ENCODE data around the gene BEST4. TPM values are rescaled to one million over a fixed set of nuclear protein-coding genes. Genes with fewer than 3 reads are reported as not detected.

BEST4 gene
- total and polyA plus RNA-seq, 2 of the 13 experiments (the other 11 are each of a cell fraction or from before 2014, with no cell fraction given), result 0.77 to 1.4 TPM

DNA sequence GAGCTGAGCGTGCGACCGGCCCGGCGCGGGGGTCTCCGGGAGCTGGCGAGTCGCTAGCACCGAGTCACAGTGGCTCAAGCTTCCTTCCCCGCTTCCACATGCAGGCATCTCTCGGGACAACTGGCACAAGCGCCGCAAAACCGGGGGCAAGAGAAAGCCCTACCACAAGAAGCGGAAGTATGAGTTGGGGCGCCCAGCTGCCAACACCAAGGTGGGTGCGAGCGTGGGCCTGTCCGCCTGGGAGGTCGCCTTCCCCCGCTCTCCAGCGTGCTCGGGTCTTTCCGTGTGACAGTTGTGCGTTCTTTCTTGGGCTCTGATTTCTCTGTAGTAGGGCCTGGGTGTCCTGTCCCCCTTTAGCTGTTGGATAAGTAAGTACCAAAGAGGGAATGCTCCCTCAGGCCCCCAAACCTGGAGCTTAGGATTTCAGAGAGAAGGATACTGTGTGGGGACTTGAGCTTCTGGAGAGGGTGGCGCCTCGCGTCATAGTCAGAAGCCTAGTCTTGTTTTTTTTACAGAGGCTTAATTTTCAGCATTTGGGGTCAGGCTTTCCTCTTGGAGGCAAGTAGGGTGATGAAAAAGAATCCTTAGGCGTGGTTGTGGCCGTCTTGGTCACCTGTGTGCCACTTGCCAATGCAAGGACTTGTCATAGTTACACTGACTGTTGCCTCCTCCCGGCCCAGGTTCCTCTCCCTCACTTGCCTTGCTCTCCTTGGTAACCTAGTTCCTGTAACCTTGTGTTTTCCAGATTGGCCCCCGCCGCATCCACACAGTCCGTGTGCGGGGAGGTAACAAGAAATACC, 11.8 kb downstream of the BEST4 start (continued):
- TF ChIP-seq, protein P1, sequence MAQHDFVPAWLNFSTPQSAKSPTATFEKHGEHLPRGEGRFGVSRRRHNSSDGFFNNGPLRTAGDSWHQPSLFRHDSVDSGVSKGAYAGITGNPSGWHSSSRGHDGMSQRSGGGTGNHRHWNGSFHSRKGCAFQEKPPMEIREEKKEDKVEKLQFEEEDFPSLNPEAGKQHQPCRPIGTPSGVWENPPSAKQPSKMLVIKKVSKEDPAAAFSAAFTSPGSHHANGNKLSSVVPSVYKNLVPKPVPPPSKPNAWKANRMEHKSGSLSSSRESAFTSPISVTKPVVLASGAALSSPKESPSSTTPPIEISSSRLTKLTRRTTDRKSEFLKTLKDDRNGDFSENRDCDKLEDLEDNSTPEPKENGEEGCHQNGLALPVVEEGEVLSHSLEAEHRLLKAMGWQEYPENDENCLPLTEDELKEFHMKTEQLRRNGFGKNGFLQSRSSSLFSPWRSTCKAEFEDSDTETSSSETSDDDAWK (CRISPR knock-in tag; IDR thresholded peaks at IDR 0.05), result no peak
- TF ChIP-seq, protein P2, sequence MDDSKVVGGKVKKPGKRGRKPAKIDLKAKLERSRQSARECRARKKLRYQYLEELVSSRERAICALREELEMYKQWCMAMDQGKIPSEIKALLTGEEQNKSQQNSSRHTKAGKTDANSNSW (CRISPR knock-in tag; IDR thresholded peaks at IDR 0.05; ENCODE audit: borderline replicate concordance), result no peak
- TF ChIP-seq, protein P3, sequence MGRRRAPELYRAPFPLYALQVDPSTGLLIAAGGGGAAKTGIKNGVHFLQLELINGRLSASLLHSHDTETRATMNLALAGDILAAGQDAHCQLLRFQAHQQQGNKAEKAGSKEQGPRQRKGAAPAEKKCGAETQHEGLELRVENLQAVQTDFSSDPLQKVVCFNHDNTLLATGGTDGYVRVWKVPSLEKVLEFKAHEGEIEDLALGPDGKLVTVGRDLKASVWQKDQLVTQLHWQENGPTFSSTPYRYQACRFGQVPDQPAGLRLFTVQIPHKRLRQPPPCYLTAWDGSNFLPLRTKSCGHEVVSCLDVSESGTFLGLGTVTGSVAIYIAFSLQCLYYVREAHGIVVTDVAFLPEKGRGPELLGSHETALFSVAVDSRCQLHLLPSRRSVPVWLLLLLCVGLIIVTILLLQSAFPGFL (CRISPR knock-in tag; IDR thresholded peaks at IDR 0.05), result no peak
- TF ChIP-seq, protein P4, sequence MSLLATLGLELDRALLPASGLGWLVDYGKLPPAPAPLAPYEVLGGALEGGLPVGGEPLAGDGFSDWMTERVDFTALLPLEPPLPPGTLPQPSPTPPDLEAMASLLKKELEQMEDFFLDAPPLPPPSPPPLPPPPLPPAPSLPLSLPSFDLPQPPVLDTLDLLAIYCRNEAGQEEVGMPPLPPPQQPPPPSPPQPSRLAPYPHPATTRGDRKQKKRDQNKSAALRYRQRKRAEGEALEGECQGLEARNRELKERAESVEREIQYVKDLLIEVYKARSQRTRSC (CRISPR knock-in tag; IDR thresholded peaks at IDR 0.05; ENCODE audit: low read depth), result no peak
- TF ChIP-seq SMAD9 (CRISPR knock-in tag; IDR thresholded peaks at IDR 0.05) (no peak; the same call in 1 of the 2 replicates), ZNF317 (CRISPR knock-in tag; IDR thresholded peaks at IDR 0.05) (no peak), ARNT2 (CRISPR knock-in tag; IDR thresholded peaks at IDR 0.05; ENCODE audit: low read depth) (no peak), ZNF292 (CRISPR knock-in tag; IDR thresholded peaks at IDR 0.05; ENCODE audit: borderline replicate concordance, low read depth) (no peak), SRSF1 (optimal IDR thresholded peaks at IDR 0.05; ENCODE audit: low read depth, low read length) (no peak), ZFP90 (CRISPR knock-in tag; IDR thresholded peaks at IDR 0.05; ENCODE audit: borderline replicate concordance) (no peak), GATAD2A (CRISPR knock-in tag; IDR thresholded peaks at IDR 0.05) (no peak)
- TF ChIP-seq, protein P5, sequence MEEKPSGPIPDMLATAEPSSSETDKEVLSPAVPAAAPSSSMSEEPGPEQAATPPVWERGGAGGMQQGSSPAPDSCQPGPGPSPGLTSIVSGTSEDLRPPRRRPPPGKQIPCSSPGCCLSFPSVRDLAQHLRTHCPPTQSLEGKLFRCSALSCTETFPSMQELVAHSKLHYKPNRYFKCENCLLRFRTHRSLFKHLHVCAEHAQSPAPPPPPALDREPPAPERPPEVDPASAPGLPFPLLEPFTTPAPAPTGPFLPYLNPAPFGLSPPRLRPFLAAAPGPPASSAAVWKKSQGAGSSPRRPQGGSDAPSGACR (CRISPR knock-in tag; IDR thresholded peaks at IDR 0.05), result no peak
- TF ChIP-seq, protein P6, sequence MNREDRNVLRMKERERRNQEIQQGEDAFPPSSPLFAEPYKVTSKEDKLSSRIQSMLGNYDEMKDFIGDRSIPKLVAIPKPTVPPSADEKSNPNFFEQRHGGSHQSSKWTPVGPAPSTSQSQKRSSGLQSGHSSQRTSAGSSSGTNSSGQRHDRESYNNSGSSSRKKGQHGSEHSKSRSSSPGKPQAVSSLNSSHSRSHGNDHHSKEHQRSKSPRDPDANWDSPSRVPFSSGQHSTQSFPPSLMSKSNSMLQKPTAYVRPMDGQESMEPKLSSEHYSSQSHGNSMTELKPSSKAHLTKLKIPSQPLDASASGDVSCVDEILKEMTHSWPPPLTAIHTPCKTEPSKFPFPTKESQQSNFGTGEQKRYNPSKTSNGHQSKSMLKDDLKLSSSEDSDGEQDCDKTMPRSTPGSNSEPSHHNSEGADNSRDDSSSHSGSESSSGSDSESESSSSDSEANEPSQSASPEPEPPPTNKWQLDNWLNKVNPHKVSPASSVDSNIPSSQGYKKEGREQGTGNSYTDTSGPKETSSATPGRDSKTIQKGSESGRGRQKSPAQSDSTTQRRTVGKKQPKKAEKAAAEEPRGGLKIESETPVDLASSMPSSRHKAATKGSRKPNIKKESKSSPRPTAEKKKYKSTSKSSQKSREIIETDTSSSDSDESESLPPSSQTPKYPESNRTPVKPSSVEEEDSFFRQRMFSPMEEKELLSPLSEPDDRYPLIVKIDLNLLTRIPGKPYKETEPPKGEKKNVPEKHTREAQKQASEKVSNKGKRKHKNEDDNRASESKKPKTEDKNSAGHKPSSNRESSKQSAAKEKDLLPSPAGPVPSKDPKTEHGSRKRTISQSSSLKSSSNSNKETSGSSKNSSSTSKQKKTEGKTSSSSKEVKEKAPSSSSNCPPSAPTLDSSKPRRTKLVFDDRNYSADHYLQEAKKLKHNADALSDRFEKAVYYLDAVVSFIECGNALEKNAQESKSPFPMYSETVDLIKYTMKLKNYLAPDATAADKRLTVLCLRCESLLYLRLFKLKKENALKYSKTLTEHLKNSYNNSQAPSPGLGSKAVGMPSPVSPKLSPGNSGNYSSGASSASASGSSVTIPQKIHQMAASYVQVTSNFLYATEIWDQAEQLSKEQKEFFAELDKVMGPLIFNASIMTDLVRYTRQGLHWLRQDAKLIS (CRISPR knock-in tag; IDR thresholded peaks at IDR 0.05), result no peak
- TF ChIP-seq, protein P7, sequence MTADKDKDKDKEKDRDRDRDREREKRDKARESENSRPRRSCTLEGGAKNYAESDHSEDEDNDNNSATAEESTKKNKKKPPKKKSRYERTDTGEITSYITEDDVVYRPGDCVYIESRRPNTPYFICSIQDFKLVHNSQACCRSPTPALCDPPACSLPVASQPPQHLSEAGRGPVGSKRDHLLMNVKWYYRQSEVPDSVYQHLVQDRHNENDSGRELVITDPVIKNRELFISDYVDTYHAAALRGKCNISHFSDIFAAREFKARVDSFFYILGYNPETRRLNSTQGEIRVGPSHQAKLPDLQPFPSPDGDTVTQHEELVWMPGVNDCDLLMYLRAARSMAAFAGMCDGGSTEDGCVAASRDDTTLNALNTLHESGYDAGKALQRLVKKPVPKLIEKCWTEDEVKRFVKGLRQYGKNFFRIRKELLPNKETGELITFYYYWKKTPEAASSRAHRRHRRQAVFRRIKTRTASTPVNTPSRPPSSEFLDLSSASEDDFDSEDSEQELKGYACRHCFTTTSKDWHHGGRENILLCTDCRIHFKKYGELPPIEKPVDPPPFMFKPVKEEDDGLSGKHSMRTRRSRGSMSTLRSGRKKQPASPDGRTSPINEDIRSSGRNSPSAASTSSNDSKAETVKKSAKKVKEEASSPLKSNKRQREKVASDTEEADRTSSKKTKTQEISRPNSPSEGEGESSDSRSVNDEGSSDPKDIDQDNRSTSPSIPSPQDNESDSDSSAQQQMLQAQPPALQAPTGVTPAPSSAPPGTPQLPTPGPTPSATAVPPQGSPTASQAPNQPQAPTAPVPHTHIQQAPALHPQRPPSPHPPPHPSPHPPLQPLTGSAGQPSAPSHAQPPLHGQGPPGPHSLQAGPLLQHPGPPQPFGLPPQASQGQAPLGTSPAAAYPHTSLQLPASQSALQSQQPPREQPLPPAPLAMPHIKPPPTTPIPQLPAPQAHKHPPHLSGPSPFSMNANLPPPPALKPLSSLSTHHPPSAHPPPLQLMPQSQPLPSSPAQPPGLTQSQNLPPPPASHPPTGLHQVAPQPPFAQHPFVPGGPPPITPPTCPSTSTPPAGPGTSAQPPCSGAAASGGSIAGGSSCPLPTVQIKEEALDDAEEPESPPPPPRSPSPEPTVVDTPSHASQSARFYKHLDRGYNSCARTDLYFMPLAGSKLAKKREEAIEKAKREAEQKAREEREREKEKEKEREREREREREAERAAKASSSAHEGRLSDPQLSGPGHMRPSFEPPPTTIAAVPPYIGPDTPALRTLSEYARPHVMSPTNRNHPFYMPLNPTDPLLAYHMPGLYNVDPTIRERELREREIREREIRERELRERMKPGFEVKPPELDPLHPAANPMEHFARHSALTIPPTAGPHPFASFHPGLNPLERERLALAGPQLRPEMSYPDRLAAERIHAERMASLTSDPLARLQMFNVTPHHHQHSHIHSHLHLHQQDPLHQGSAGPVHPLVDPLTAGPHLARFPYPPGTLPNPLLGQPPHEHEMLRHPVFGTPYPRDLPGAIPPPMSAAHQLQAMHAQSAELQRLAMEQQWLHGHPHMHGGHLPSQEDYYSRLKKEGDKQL (CRISPR knock-in tag; IDR thresholded peaks at IDR 0.05; ENCODE audit: low read depth), result no peak

All from HepG2 (cell line).